MG63 (cell line): ENCODE data around the gene PDZD8. TPM values are rescaled to one million over a fixed set of nuclear protein-coding genes. Genes with fewer than 3 reads are reported as not detected.
"Not testable (repeated sequence)": the region's sequence is repeated elsewhere in the genome, so short reads cannot be mapped to it uniquely, and the experiment has no call there.

Source experiments
- DNase-seq: peaks from one replicate; pipeline ENCODE4 v3.0.0-alpha.2; 2020
- H3K27me3 ChIP-seq: fragments of 250-450 bp; sonication (Bioruptor Pico); 2 replicates; pipeline ENCODE4 v1.5.1; 2020; ENCODE audit warnings: mild to moderate bottlenecking, moderate library complexity
- H3K36me3 ChIP-seq: fragments of 250-450 bp; sonication (Bioruptor Pico); 2 replicates; pipeline ENCODE4 v1.5.1; 2020; ENCODE audit warnings: mild to moderate bottlenecking, moderate library complexity
- H3K4me3 ChIP-seq: fragments of 250-450 bp; sonication (Bioruptor Pico); 2 replicates; pipeline ENCODE4 v1.5.1; 2020; ENCODE audit warnings: mild to moderate bottlenecking, moderate library complexity
- H3K9me3 ChIP-seq: fragments of 250-450 bp; sonication (Bioruptor Pico); 2 replicates; pipeline ENCODE4 v1.5.1; 2020; ENCODE audit warnings: mild to moderate bottlenecking, moderate library complexity
- total RNA-seq: library from RNA; depleted of rRNA; stranded (reverse); fragments of >200 nt; shearing (Covaris generic); gene quantifications from 2 replicates; pipeline ENCODE4 v1.2.3, GENCODE V29; 2014; ENCODE audit warnings: low replicate concordance

The PDZD8 gene
- total RNA-seq, 1 experiment from 2014 or later, result 21.9 TPM

- no peak for DNase-seq
- H3K27me3 ChIP-seq, result no peaks in the 10 kb centered on the region
- H3K9me3 ChIP-seq, result no peaks in the 10 kb centered on the region
- no peak overlapping the region for H3K4me3 ChIP-seq
- H3K36me3 ChIP-seq, result no peaks in the 10 kb centered on the region; the same call in 1 of the 2 replicates
These were observed 48.0 kb downstream of the PDZD8 start for GRCh38 chr10:117327262-117327661.

GRCh38 chr10:117324367-117324766, 50.9 kb downstream of the PDZD8 start:
- Histone ChIP-seq H3K4me3 (no peak overlapping the region), H3K27me3 (no peaks in the 10 kb centered on the region), H3K36me3 (no peaks in the 10 kb centered on the region; the same call in 1 of the 2 replicates), H3K9me3 (no peaks in the 10 kb centered on the region)
- no peak for DNase-seq

GRCh38 chr10:117322260-117322659, 53.0 kb downstream of the PDZD8 start:
- peaks cover 3% of the 10 kb centered on the region for H3K36me3 ChIP-seq

GRCh38 chr10:117320050-117320665, 55.1 kb downstream of the PDZD8 start:
- Histone ChIP-seq H3K27me3 (no peaks in the 10 kb centered on the region), H3K9me3 (no peaks in the 10 kb centered on the region), H3K36me3 (peaks cover 3% of the 10 kb centered on the region), H3K4me3 (no peak overlapping the region)
- DNase-seq, result no peak

More at GRCh38 chr10:117322260-117322659, 53.0 kb downstream of the PDZD8 start:
- peak; percentile 1 for DNase-seq
- H3K4me3 ChIP-seq, result no peak overlapping the region
- no peaks in the 10 kb centered on the region for H3K27me3 ChIP-seq
- no peaks in the 10 kb centered on the region for H3K9me3 ChIP-seq

GRCh38 chr10:117318909-117319308, 56.3 kb downstream of the PDZD8 start:
- H3K27me3 ChIP-seq, result no peaks in the 10 kb centered on the region
- H3K4me3 ChIP-seq, result no peak overlapping the region
- DNase-seq, result no peak
- H3K9me3 ChIP-seq, result no peaks in the 10 kb centered on the region
- peaks cover 3% of the 10 kb centered on the region for H3K36me3 ChIP-seq

GRCh38 chr10:117316701-117317100, 58.5 kb downstream of the PDZD8 start:
- no peak overlapping the region for H3K4me3 ChIP-seq
- no peaks in the 10 kb centered on the region for H3K27me3 ChIP-seq
- no peak for DNase-seq
- H3K9me3 ChIP-seq, result no peaks in the 10 kb centered on the region
- H3K36me3 ChIP-seq, result peaks cover 3% of the 10 kb centered on the region

- DNase-seq, result no peak
- Histone ChIP-seq H3K36me3 (peaks cover 3% of the 10 kb centered on the region), H3K27me3 (no peaks in the 10 kb centered on the region), H3K4me3 (no peak overlapping the region), H3K9me3 (no peaks in the 10 kb centered on the region)
These were observed 61.6 kb downstream of the PDZD8 start for GRCh38 chr10:117313641-117314040.

GRCh38 chr10:117312430-117312829, 62.8 kb downstream of the PDZD8 start:
- H3K27me3 ChIP-seq, result no peaks in the 10 kb centered on the region
- H3K9me3 ChIP-seq, result no peaks in the 10 kb centered on the region
- no peak for DNase-seq
- no peak overlapping the region for H3K4me3 ChIP-seq
- no peaks in the 10 kb centered on the region; the same call in 1 of the 2 replicates for H3K36me3 ChIP-seq

- no peak overlapping the region for H3K4me3 ChIP-seq
- DNase-seq, result no peak
- H3K9me3 ChIP-seq, result no peaks in the 10 kb centered on the region
- H3K36me3 ChIP-seq, result peaks cover 3% of the 10 kb centered on the region; the same call in 1 of the 2 replicates
- no peaks in the 10 kb centered on the region for H3K27me3 ChIP-seq
These were observed 64.0 kb downstream of the PDZD8 start for GRCh38 chr10:117311261-117311660.

GRCh38 chr10:117306674-117307073, 68.6 kb downstream of the PDZD8 start:
- Histone ChIP-seq H3K27me3 (no peaks in the 10 kb centered on the region), H3K9me3 (no peaks in the 10 kb centered on the region), H3K36me3 (peaks cover 3% of the 10 kb centered on the region), H3K4me3 (no peak overlapping the region)
- no peak for DNase-seq

- H3K9me3 ChIP-seq, DNase-seq, H3K27me3 ChIP-seq, H3K36me3 ChIP-seq, H3K4me3 ChIP-seq: not testable (repeated sequence)
These were observed 71.8 kb downstream of the PDZD8 start for GRCh38 chr10:117303451-117303850.

- H3K27me3 ChIP-seq, result no peaks in the 10 kb centered on the region
- DNase-seq, result no peak
- peaks cover 4% of the 10 kb centered on the region for H3K9me3 ChIP-seq
- H3K36me3 ChIP-seq, result no peaks in the 10 kb centered on the region; the same call in none of the 2 replicates
- no peak overlapping the region for H3K4me3 ChIP-seq
These were observed 74.6 kb downstream of the PDZD8 start for GRCh38 chr10:117300671-117301070.

GRCh38 chr10:117299435-117299834, 75.8 kb downstream of the PDZD8 start:
- Histone ChIP-seq H3K4me3 (no peak overlapping the region), H3K27me3 (no peaks in the 10 kb centered on the region), H3K36me3 (no peaks in the 10 kb centered on the region; the same call in none of the 2 replicates), H3K9me3 (peaks cover 4% of the 10 kb centered on the region)
- no peak for DNase-seq

GRCh38 chr10:117298219-117298618, 77.0 kb downstream of the PDZD8 start:
- Histone ChIP-seq H3K27me3 (no peaks in the 10 kb centered on the region), H3K9me3 (peaks cover 4% of the 10 kb centered on the region), H3K4me3 (no peak overlapping the region), H3K36me3 (no peaks in the 10 kb centered on the region; the same call in 1 of the 2 replicates)
- DNase-seq, result no peak

GRCh38 chr10:117294735-117295134, 80.5 kb downstream of the PDZD8 start:
- Histone ChIP-seq H3K4me3 (no peak overlapping the region), H3K36me3 (peaks cover 3% of the 10 kb centered on the region), H3K9me3 (no peaks in the 10 kb centered on the region; the same call in 1 of the 2 replicates), H3K27me3 (no peaks in the 10 kb centered on the region)
- no peak for DNase-seq

- no peaks in the 10 kb centered on the region for H3K27me3 ChIP-seq
- no peaks in the 10 kb centered on the region for H3K9me3 ChIP-seq
- H3K36me3 ChIP-seq, result peaks cover 5% of the 10 kb centered on the region
- no peak for DNase-seq
- H3K4me3 ChIP-seq, result no peak overlapping the region
These were observed 81.1 kb downstream of the PDZD8 start for GRCh38 chr10:117294039-117294645.

GRCh38 chr10:117290872-117291271, 84.4 kb downstream of the PDZD8 start:
- DNase-seq, H3K27me3 ChIP-seq, H3K9me3 ChIP-seq, H3K4me3 ChIP-seq, H3K36me3 ChIP-seq: not testable (repeated sequence)
